Tibial artery (tissue), 4 donors: ENCODE data around the gene TBC1D1.

ENCODE experiments used
- DNase-seq, 2 donors: peaks; one replicate each; pipeline ENCODE4 v3.0.0-alpha.2; 2019
- H3K27ac ChIP-seq, 2 donors: fragments of 200-600 bp; sonication (generic) in 1 of 2; 1 replicate in 1 of 2; 2 replicates in 1 of 2; pipeline ENCODE4 v1.5.1; 2018 to 2019; ENCODE audit warnings: mild to moderate bottlenecking in 1 of 2
- H3K27me3 ChIP-seq, 2 donors: fragments of 200-600 bp; sonication (generic) in 1 of 2; one replicate each; pipeline versions ENCODE4 v1.5.1 to v1.6.0; 2016 to 2019
- H3K36me3 ChIP-seq, 3 donors: fragments of 200-600 bp; sonication (generic) in 2 of 3; one replicate each; pipeline ENCODE4 v1.5.1; 2016 to 2019; ENCODE audit warnings: mild to moderate bottlenecking in 2 of 3
- H3K4me1 ChIP-seq, 4 donors: fragments of 200-600 bp; sonication (generic) in 2 of 4; 1 replicate in 3 of 4; 2 replicates in 1 of 4; pipeline ENCODE4 v1.5.1; 2016 to 2019
- H3K4me3 ChIP-seq, 2 donors: fragments of 200-600 bp; sonication (generic) in 1 of 2; 1 replicate in 1 of 2; 2 replicates in 1 of 2; pipeline ENCODE4 v1.5.1; 2018 to 2019; ENCODE audit warnings: mild to moderate bottlenecking in 2 of 2
- H3K9me3 ChIP-seq, 3 donors: fragments of 200-600 bp; sonication (generic) in 1 of 3; one replicate each; pipeline ENCODE4 v1.5.1; 2016 to 2019
- CTCF ChIP-seq, 2 experiments: fragments of 200-600 bp in 1 of 2; fragments of 450-650 bp in 1 of 2; IDR thresholded peaks; one replicate each; pipeline ENCODE4 v1.5.1; 2017 to 2019; ENCODE audit warnings: antibody characterized with exemption in 2 of 2, mild to moderate bottlenecking in 1 of 2, moderate library complexity in 1 of 2
- intact Hi-C: fragments of 100-400 bp; cut with DNase I; formaldehyde crosslinking; loops from one replicate; pipeline ENCODE4 v1.15.0; 2023; ENCODE audit warnings: low total_unique reads

Gene TBC1D1

DNA sequence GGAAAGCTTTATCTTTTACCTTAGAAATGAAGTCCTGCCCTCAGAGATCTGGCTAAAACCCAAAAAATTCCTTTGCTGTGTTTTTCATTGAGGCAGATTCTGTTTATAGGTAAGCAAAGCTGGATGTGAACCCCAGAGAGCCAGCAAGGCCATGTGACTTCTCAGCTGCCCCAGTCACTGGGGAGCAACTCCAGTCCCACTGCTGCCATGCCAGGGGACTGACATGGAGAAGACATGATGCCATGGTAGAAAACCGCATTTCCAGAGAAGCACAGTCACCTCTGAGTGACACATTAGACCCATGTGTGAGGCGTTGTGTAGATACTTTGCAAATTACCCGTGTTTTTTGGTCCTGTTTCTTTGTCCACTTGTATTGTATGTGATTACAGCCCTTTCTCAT lies 114.8 kb downstream of the TBC1D1 start:
- Histone ChIP-seq H3K9me3 (no peaks in the 10 kb centered on the region), H3K27ac (peak overlapping the region; percentile 36 to 52), H3K4me1 (peaks cover 0 to 84% (median 44%) of the 10 kb centered on the region in 4 donors), H3K27me3 (no peaks in the 10 kb centered on the region), H3K4me3 (no peak overlapping the region), H3K36me3 (no peaks in the 10 kb centered on the region)
- intact Hi-C loops, result no loop called here
- DNase-seq, result no peak
- no peak for TF ChIP-seq CTCF (IDR thresholded peaks at IDR 0.05)

DNA sequence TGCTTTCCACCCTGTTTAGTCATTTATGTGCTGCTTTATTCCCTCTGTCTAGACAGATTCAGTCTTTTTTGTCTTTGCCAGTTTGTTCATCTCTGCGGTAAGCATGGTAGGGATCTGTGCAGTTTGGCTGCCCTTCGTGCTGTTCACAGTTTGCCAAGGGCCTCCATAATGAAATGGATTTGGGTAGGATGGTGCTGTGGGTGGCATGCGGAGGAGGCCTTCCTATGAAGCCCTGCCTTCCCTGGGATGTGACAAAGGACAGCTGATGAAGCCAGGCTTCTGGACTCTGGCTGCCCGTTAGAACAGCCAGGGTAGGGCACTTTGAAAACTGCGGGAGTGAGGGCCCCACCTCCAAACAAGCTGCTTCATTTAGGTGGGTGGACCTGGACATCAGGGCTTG lies 116.8 kb downstream of the TBC1D1 start:
- intact Hi-C loops, result no loop called here
- Histone ChIP-seq H3K27ac (peak overlapping the region in 1 of 2 donors; percentile 47), H3K4me3 (no peak overlapping the region), H3K4me1 (peaks cover 0 to 93% (median 49%) of the 10 kb centered on the region in 4 donors), H3K27me3 (no peaks in the 10 kb centered on the region), H3K36me3 (no peaks in the 10 kb centered on the region), H3K9me3 (no peaks in the 10 kb centered on the region)
- TF ChIP-seq CTCF (IDR thresholded peaks at IDR 0.05), result no peak
- DNase-seq, result no peak

- H3K4me3 ChIP-seq, result no peak overlapping the region
- no peak for TF ChIP-seq CTCF (IDR thresholded peaks at IDR 0.05)
- H3K36me3 ChIP-seq, result no peaks in the 10 kb centered on the region
- H3K4me1 ChIP-seq, result peaks cover 0 to 93% (median 44%) of the 10 kb centered on the region in 4 donors
- intact Hi-C loops, result no loop called here
- DNase-seq, result no peak
- H3K27me3 ChIP-seq, result no peaks in the 10 kb centered on the region
- no peak overlapping the region for H3K27ac ChIP-seq
- no peaks in the 10 kb centered on the region for H3K9me3 ChIP-seq
These were observed 117.7 kb downstream of the TBC1D1 start for GRCh38 chr4:38008571-38009021.

DNA sequence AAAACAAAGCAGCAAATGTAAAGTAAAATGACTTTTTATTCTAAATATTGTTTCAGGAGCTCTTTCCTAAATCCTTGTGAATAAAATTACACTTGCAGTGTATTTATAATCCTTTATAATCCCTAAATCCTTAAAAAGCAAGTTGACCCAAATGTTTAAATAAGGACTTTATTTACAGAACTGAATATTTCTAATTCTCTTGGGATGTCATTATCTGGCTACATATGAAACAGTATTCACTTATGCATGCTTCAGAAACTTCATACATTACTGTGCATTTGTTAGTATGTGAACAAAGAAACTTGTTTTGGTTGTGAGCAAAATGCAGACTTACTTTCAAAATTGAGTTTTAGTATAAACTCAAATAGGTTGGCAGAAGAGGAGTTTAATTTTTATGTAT lies 118.5 kb downstream of the TBC1D1 start:
- H3K27me3 ChIP-seq, result no peaks in the 10 kb centered on the region
- peak overlapping the region; percentile 73 to 75 for H3K27ac ChIP-seq
- intact Hi-C loops, result no loop called here

GRCh38 chr4:38009949-38010348 lies 119.1 kb downstream of the TBC1D1 start:
- H3K36me3 ChIP-seq, result peaks cover 0 to 8% (median 7%) of the 10 kb centered on the region in 3 donors
- DNase-seq, result no peak
- H3K9me3 ChIP-seq, result no peaks in the 10 kb centered on the region
- H3K27ac ChIP-seq, result peak overlapping the region; percentile 73 to 75
- no peak for TF ChIP-seq CTCF (IDR thresholded peaks at IDR 0.05)
- no peaks in the 10 kb centered on the region for H3K27me3 ChIP-seq
- peaks cover 0 to 91% (median 44%) of the 10 kb centered on the region in 4 donors for H3K4me1 ChIP-seq
- H3K4me3 ChIP-seq, result no peak overlapping the region
- intact Hi-C loops, result no loop called here

More for the DNA sequence above, 118.5 kb downstream of the TBC1D1 start:
- Histone ChIP-seq H3K4me1 (peaks cover 0 to 93% (median 45%) of the 10 kb centered on the region in 4 donors), H3K9me3 (no peaks in the 10 kb centered on the region), H3K36me3 (peaks cover 0 to 2% (median 2%) of the 10 kb centered on the region in 3 donors), H3K4me3 (no peak overlapping the region)
- no peak for DNase-seq
- no peak for TF ChIP-seq CTCF (IDR thresholded peaks at IDR 0.05)
